Neuron (in vitro differentiated cells): ENCODE results near the gene DUSP15.
"Not testable (repeated sequence)": the region's sequence is repeated elsewhere in the genome, so short reads cannot be mapped to it uniquely, and the experiment has no call there.

Source experiments
- H2AFZ ChIP-seq: one replicate; pipeline ENCODE4 v1.6.1; 2013; ENCODE audit warnings: low read depth, mild to moderate bottlenecking, inconsistent platforms, low read length, moderate library complexity
- H3K27me3 ChIP-seq: one replicate; pipeline ENCODE4 v1.6.1; 2013; ENCODE audit warnings: low read length; ENCODE audit not compliant: insufficient read depth
- H3K36me3 ChIP-seq: one replicate; pipeline ENCODE4 v1.6.1; 2013; ENCODE audit warnings: low read length; ENCODE audit not compliant: insufficient read depth
- H3K4me1 ChIP-seq: one replicate; pipeline ENCODE4 v1.6.1; 2013; ENCODE audit warnings: low read length; ENCODE audit not compliant: insufficient read depth
- H3K4me3 ChIP-seq: 2 replicates; pipeline ENCODE4 v1.5.1; 2013; ENCODE audit warnings: mild to moderate bottlenecking, low read length, moderate library complexity
- H3K9me3 ChIP-seq: one replicate; pipeline ENCODE4 v1.6.1; 2013; ENCODE audit warnings: low read length

The DUSP15 gene

DNA sequence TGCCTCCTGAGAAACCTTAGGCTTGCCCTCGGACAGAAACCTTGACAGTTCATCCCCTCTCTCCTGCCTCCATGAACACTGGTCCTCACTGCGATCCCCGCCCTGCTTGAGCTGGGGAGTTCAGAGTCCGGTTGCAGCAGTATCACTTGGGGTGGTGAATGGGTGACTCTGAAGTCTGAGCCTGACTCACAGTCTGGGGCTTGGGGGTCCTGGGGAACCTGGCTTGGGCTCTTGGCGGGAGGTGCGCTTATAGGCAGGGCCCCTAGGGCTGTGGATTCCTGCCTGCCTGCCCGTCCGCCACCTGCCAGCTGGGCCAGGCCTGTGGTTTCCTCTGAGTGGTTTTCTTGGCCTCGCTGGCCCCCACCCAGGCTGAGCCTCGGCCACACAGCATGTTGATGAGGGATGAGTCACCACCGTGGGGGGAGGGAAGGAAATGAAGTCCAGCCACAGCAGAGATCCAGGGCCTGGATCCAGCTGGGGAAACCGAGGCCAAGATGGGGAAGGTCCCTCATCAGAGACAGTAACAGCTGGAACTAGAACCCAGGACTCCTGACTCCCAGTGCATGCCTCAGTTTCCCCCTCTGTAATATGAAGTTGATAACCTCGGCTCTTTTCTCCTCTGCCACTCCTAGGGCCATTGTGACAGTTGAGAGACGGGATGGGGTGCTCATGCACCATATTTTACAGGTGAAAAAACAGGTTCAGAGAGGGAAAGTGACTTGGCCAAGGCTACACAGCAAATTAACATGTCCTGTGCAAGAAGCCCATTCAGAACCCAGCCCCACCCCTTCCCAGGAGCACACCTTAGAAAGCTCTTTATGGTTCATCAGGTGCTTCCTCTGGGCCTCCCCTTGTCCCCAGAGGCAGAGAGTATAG is 34.1 kb downstream of the DUSP15 start:
- no peaks in the 10 kb centered on the region for H3K9me3 ChIP-seq
- no peaks in the 10 kb centered on the region for H3K36me3 ChIP-seq
- H2AFZ ChIP-seq: no peak overlapping the region
- no peak overlapping the region for H3K4me3 ChIP-seq
- H3K27me3 ChIP-seq: no peaks in the 10 kb centered on the region
- peaks cover 17% of the 10 kb centered on the region for H3K4me1 ChIP-seq

DNA sequence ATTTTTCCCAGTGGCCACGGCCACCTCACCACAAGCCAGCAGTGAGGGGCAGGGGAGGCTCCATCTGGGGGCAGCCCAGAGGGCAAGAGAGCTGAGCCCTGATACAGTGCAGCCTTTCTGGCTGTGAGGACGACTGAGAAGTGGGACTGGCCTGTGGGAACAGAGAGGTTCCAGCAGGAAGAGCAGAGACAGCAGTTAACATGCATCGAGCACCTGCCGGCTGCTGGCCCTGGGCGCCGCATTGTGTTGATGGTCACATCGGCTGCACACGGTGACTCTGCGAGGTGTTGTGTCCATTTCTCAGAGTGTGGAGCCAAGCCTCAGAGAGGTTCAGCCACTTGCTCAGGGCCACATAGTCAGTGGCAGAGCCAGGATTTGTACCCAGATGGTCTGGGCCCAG is 34.8 kb downstream of the DUSP15 start:
- Histone ChIP-seq H2AFZ (no peak overlapping the region), H3K36me3 (no peaks in the 10 kb centered on the region), H3K27me3 (no peaks in the 10 kb centered on the region), H3K9me3 (no peaks in the 10 kb centered on the region), H3K4me3 (no peak overlapping the region), H3K4me1 (peaks cover 17% of the 10 kb centered on the region)

DNA sequence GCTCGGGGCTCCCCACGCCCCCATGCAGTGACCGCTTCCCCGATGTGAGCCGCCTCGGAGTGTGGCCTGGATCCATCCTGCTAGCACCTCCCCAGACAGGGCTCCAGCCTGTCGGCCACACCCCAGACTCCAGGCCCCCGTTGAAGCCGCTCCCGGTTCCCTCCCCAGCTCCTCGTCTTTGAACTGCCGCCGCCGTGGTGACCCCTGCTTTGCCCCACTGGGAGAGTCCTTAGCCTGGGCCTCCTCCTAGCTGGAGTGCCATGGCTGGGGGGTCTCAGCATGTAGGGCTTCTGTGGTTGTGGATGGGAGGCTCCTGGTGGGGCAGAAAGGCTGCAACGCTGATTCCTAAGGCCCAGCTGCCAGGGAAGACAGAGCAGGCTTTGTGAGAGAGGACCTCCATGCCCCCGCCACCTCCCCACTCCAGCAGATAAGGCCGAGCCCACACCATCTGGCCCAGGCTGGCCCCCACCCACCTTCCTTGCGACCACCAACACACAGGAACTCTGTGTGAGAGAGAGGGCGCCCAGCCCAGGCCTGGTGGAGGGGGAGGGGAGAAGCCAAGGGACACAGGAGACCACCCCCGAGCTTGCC is 36.3 kb downstream of the DUSP15 start:
- H3K9me3 ChIP-seq: no peaks in the 10 kb centered on the region
- H3K27me3 ChIP-seq: no peaks in the 10 kb centered on the region
- no peak overlapping the region for H2AFZ ChIP-seq
- H3K4me3 ChIP-seq: no peak overlapping the region
- no peaks in the 10 kb centered on the region for H3K36me3 ChIP-seq
- peaks cover 17% of the 10 kb centered on the region for H3K4me1 ChIP-seq

DNA sequence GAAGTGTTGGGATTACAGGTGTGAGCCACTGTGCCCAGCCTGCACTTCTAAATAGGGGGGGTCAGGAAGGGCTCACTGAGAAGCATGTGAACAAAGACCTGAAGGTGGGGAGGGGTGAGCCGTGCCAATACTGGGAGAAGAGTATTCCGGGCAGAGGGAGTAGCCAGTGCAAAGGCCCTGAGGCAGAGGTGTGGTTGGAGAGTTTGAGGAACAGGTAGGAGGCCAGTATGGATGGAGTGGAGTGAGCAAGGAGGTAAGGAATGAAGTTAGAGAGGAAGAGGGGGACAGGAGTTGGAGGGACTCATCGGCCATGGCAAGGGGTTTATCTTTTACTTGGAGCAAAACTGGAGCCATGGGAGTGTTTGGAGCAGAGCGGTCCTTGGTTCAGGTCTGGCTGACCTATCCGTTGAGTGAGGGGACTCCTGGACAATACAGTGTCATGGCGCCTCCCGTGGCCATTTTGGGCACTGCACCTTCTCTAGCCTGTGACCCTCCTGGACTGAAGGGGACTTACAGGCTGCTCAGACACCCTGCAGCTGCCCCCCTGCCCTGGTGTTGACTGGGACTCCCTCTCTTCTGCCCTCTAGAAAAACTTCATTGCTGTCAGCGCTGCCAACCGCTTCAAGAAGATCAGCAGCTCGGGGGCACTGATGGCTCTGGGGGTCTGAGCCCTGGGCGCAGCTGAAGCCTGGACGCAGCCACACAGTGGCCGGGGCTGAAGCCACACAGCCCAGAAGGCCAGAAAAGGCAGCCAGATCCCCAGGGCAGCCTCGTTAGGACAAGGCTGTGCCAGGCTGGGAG is 37.0 kb downstream of the DUSP15 start:
- Histone ChIP-seq H2AFZ (no peak overlapping the region), H3K27me3 (no peaks in the 10 kb centered on the region), H3K4me1 (peaks cover 16% of the 10 kb centered on the region), H3K9me3 (no peaks in the 10 kb centered on the region), H3K4me3 (no peak overlapping the region), H3K36me3 (no peaks in the 10 kb centered on the region)

DNA sequence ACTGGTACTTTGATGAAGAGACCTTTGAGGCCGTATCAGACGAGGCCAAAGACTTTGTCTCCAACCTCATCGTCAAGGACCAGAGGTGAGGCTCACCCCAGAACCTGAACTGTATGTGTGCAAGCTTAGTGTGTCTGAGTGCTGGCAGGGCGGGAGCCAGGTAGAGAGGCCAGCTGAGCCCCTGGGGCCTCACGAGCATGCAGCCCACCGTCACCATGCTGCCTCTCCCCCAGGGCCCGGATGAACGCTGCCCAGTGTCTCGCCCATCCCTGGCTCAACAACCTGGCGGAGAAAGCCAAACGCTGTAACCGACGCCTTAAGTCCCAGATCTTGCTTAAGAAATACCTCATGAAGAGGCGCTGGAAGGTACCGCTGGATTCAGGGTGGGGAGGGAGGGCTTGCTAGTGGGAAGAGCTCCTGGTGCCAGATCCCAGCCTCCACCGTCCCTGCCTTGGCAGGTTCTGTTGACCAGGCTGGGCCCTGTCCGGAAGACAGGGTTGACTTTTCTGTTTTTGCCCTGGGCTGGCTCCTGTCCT is 38.5 kb downstream of the DUSP15 start:
- no peaks in the 10 kb centered on the region for H3K9me3 ChIP-seq
- no peak overlapping the region for H3K4me3 ChIP-seq
- no peaks in the 10 kb centered on the region for H3K36me3 ChIP-seq
- H3K27me3 ChIP-seq: no peaks in the 10 kb centered on the region
- no peak overlapping the region for H2AFZ ChIP-seq
- H3K4me1 ChIP-seq: peaks cover 7% of the 10 kb centered on the region

DNA sequence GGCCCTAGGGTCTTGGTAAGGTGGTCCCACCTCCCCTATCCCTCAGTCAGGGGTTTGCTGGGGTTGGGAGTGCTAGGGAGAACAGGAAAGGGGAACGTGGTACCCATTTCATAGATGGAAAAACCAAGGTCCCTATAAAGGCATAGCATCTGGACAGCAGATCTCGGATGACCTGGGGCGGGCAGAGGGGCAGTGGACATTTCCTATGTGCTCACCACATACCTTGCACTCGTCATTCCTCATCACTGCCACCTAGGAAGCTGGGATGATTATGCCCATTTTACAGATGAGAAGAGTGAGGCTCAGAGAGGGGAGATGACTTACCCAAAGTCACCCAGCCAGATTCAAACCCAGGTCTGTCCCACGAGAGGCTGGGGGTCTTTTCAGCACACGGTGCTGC is 39.1 kb downstream of the DUSP15 start:
- no peak overlapping the region for H2AFZ ChIP-seq
- H3K9me3 ChIP-seq: no peaks in the 10 kb centered on the region
- H3K36me3 ChIP-seq: no peaks in the 10 kb centered on the region
- peaks cover 4% of the 10 kb centered on the region for H3K4me1 ChIP-seq
- H3K4me3 ChIP-seq: no peak overlapping the region
- H3K27me3 ChIP-seq: no peaks in the 10 kb centered on the region

DNA sequence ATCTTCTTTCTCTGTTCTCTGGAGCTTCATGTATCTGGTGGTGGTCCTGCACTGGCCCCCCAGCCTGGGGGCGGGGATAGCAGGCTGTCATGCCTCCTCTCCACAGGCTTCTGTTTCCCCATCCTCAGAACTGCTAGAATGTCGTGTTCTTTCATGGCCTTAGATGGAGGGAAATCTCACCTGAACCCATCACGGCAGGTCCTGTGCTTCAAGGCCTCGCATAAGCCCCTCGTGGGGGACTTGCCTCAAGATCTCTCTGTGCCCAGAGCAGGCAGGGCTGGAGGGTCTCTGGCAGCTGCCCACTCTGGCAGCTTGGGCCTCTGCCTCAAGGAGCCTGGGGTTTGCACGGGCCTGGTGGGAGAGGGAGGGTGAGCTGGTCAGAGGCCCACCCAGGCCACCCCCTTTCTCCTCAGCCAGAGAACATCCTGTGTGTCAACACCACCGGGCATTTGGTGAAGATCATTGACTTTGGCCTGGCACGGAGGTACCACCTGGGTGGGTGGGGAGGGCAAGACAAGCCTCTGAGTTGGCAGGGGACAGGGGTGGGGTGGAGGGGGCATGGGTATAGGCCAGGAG is 39.8 kb downstream of the DUSP15 start:
- Histone ChIP-seq H3K27me3 (no peaks in the 10 kb centered on the region), H3K4me1 (no peaks in the 10 kb centered on the region), H2AFZ (no peak overlapping the region), H3K36me3 (no peaks in the 10 kb centered on the region), H3K4me3 (no peak overlapping the region), H3K9me3 (no peaks in the 10 kb centered on the region)

DNA sequence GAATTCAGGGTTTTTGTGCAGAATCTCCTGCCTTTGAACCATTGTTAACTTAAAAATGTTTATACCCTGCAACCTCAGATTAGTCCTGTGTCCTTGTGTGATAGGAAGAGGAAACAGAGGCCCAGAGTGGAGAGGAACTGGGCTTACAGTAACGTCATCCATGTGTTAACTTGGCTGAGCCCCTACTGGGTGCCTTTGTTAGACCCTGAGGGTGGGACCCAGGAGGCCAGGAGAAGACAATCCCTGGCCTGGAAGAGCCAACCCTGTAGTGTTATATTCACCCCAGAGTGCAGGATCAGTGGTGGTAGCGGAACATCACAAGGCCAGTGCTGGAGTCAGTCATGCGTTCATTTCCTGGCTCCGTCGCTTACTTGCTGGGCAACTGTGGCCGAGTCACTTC is 40.6 kb downstream of the DUSP15 start:
- Histone ChIP-seq H3K27me3 (no peaks in the 10 kb centered on the region), H3K36me3 (no peaks in the 10 kb centered on the region), H3K4me3 (no peak overlapping the region), H3K4me1 (no peaks in the 10 kb centered on the region), H3K9me3 (no peaks in the 10 kb centered on the region), H2AFZ (no peak overlapping the region)

DNA sequence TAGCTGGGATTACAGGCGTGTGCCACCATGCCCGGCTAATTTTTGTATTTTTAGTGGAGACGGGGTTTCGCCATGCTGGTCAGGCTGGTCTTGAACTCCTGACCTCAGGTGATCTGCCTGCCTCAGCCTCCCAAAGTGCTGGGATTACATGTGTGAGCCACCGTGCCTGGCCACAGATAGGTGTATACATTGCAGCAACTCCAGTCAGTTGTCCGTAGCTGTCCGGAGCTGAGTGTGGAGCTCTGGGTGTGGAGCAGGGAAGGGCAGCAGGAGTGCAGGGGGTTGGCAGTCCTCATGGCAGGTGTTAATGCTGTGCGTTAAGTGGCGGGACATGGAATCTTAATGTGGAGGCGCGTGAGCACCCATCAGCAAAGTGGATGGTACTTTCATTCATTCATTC is 42.3 kb downstream of the DUSP15 start:
- H3K4me3 ChIP-seq, H2AFZ ChIP-seq, H3K27me3 ChIP-seq, H3K4me1 ChIP-seq, H3K36me3 ChIP-seq, H3K9me3 ChIP-seq: not testable (repeated sequence)

DNA sequence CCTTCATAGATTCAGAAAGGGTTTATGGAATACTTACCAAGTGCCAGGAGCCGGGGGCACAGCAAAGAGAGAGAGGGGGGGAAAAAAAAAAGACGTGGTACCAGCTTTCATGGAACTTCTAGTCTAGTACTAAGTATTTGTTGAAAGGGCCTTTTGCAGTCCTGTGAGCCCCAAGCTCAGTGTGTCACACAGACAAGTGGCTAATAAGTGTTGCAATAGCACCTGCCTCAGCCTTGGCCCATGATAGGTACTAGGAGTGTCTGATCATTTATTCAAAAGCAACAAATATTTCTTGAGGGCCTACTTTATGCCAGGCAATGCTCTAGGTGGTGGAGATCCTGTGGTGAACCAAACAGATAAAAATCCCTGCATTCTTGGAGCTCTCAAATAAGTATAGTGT is 43.3 kb downstream of the DUSP15 start:
- H3K36me3 ChIP-seq: no peaks in the 10 kb centered on the region
- H3K27me3 ChIP-seq: no peaks in the 10 kb centered on the region
- peaks cover 12% of the 10 kb centered on the region for H3K4me1 ChIP-seq
- no peaks in the 10 kb centered on the region for H3K9me3 ChIP-seq
- H3K4me3 ChIP-seq: no peak overlapping the region
- no peak overlapping the region for H2AFZ ChIP-seq

DNA sequence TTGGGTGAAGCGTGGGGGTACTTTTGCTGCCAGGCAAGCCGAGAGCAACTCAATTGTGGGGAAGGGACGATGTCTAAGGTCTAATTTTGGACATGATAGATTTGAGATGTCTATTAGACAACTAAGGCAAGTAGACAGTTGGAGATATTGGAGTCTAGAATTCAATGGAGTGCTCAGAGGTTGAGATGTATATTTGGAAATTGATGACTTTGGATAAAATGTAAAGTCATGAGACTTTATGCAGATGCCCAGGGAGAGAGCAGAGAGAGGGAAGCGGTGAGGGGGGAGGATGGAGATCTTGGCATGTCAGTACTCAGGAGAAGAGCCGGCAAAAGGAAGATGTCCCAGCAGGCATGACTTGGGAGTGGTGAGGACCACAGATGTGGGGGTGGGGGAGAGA is 44.3 kb downstream of the DUSP15 start:
- Histone ChIP-seq H3K9me3 (no peaks in the 10 kb centered on the region), H3K27me3 (no peaks in the 10 kb centered on the region), H3K4me3 (no peak overlapping the region), H2AFZ (no peak overlapping the region), H3K4me1 (peaks cover 12% of the 10 kb centered on the region), H3K36me3 (no peaks in the 10 kb centered on the region)

DNA sequence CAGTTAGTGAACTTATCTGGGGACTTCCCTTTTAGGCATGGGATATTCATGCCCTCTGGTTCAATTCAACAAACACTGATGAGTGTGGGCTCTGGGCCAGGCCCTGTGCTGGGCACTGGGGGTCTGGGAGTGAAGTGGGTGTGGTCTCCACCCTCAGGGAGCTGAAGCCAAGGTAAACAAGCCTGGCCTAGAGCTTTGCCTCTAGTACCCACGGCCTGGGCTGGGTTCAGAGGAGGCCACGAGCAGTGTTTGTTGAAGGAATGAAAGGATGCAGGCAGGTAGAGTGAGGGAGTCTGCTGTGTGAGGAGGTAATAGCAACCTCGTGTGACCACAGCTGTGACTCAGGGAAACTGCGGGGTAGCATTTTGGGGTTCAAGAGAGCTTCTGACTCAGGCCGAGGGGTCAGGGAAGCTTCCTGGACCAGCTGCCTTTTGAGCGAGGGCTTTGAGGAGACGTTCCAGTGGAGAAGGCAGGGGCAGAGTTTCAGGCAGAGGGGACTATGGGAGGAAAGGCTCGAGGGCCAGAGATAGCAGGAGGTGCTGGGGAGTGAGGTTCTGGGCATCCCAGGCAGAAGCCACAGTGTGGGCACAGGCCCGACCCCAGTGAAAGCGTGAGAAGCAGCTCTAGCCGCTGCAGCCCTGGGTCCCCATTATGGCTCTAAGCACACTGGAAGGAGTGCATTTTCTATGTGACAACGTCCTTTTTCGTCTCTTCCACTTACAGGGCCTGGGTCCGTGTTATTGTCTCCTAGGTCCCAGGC is 45.6 kb downstream of the DUSP15 start:
- Histone ChIP-seq H3K4me3 (no peak overlapping the region), H3K27me3 (no peaks in the 10 kb centered on the region), H2AFZ (no peak overlapping the region), H3K9me3 (no peaks in the 10 kb centered on the region), H3K36me3 (no peaks in the 10 kb centered on the region), H3K4me1 (peaks cover 12% of the 10 kb centered on the region)
